Measurements from ENCODE around the gene DAPL1.
A peak's percentile ranks its signal among the peaks of the same experiment; 100 is the strongest.

GRCh38 chr2:158745866-158746382 is 49.2 kb upstream of the DAPL1 start:
- TF ChIP-seq CTCF (conservative IDR thresholded peaks at IDR 0.05) (0 out of 2 replicates have a peak, but pooled peaks have one; percentile 8), EZH2 (IDR thresholded peaks at IDR 0.05; ENCODE audit: low read depth) (no peak)
